ENCODE data around the gene S100A1.

DNA sequence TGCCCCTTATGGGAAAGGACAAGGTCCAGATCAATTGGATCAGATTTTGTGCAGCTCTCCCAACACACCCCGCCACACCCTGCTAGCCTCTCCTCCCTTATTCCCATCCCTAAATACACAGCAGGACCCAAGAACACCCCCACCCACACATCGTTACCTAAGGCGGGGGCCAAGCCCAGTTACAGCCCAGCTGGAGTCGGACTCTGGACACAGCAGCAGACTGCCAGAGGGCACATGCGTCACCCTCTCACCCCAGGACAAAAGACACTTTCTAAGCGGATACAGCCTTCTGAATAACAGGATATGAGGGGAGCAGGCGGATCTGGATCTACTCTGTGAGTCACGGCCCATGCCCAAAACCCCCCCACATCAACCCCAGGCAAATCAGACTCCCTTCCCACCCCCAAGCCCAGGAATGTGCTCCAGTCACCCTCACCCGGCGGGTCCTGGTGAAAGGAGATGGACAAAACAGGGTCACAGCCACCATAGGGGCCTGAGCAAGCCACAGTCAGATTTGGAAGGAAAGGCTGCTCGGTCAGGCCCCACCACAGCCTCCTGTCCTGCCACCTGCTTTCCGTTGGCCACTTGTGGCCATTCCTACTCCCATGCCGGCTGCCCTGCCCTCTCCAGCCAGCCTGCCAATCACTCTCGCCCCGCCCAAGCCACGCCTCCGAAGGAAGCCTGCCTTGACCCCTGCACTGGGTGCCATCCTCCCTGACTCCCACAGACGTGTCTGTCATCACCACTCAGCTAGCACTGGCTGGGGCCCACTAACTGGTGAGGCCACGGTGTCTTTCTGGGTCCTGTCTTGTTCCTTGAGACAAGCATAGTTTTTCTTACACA, 19.3 kb upstream of the S100A1 start:
- no peak for TF ChIP-seq EZH2 (IDR thresholded peaks at IDR 0.05; ENCODE audit: borderline replicate concordance, low read depth, low read length, poor library complexity, severe bottlenecking)
- TF ChIP-seq, protein P1, sequence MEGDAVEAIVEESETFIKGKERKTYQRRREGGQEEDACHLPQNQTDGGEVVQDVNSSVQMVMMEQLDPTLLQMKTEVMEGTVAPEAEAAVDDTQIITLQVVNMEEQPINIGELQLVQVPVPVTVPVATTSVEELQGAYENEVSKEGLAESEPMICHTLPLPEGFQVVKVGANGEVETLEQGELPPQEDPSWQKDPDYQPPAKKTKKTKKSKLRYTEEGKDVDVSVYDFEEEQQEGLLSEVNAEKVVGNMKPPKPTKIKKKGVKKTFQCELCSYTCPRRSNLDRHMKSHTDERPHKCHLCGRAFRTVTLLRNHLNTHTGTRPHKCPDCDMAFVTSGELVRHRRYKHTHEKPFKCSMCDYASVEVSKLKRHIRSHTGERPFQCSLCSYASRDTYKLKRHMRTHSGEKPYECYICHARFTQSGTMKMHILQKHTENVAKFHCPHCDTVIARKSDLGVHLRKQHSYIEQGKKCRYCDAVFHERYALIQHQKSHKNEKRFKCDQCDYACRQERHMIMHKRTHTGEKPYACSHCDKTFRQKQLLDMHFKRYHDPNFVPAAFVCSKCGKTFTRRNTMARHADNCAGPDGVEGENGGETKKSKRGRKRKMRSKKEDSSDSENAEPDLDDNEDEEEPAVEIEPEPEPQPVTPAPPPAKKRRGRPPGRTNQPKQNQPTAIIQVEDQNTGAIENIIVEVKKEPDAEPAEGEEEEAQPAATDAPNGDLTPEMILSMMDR (conservative IDR thresholded peaks at IDR 0.05; ENCODE audit: low read depth, low read length): no peak

All from A673 (cell line).